Vagina (tissue), 2 donors: Measurements from ENCODE around the gene CIDEB. TPM values are rescaled to one million over a fixed set of nuclear protein-coding genes. Genes with fewer than 3 reads are reported as not detected.

Source experiments
- DNase-seq, 2 donors: peaks; one replicate each; pipeline ENCODE4 v3.0.0-alpha.2; 2017; ENCODE audit errors: extremely low spot score in 2 of 2
- H3K27ac ChIP-seq: fragments of 200-600 bp; sonication (generic); one replicate; pipeline ENCODE4 v1.5.1; 2019
- H3K27me3 ChIP-seq: fragments of 200-600 bp; sonication (generic); one replicate; pipeline ENCODE4 v1.5.1; 2019
- H3K36me3 ChIP-seq, 2 donors: fragments of 200-600 bp; sonication (generic); one replicate each; pipeline ENCODE4 v1.5.1; 2017 to 2019
- H3K4me1 ChIP-seq: fragments of 200-600 bp; sonication (generic); one replicate; pipeline ENCODE4 v1.5.1; 2019
- H3K4me3 ChIP-seq, 2 donors: fragments of 200-600 bp; sonication (generic); 1 replicate in 1 of 2; 2 replicates in 1 of 2; pipeline ENCODE4 v1.5.1; 2016 to 2019
- H3K9me3 ChIP-seq: fragments of 200-600 bp; sonication (generic); one replicate; pipeline ENCODE4 v1.5.1; 2019
- POLR2A ChIP-seq, 2 donors: fragments of 450-650 bp; IDR thresholded peaks; one replicate each; pipeline ENCODE4 v1.6.1; 2017; ENCODE audit warnings: antibody characterized with exemption in 2 of 2, mild to moderate bottlenecking in 2 of 2, moderate library complexity in 2 of 2
- POLR2AphosphoS5 ChIP-seq, 2 donors: sonication (generic); formaldehyde crosslinking; IDR thresholded peaks; one replicate each; pipeline ENCODE4 v1.9.0; 2017; ENCODE audit warnings: antibody characterized with exemption in 2 of 2, mild to moderate bottlenecking in 2 of 2, low read depth in 1 of 2; ENCODE audit not compliant: insufficient read depth in 1 of 2
- intact Hi-C: fragments of 100-400 bp; cut with DNase I; formaldehyde crosslinking; loops from one replicate; pipeline ENCODE4 v1.15.1; 2023
- total RNA-seq: library from RNA; depleted of rRNA; stranded (reverse); fragments of >200 nt; gene quantifications from one replicate; pipeline ENCODE4 v1.2.3, GENCODE V29; 2016
- TF ChIP-seq, protein P1 (sequence below), 3 experiments: fragments of 450-650 bp in 2 of 3; fragments of 200-600 bp in 1 of 3; sonication (generic) in 1 of 3; IDR thresholded peaks; one replicate each; pipeline ENCODE4 v1.5.1; 2017 to 2019; ENCODE audit warnings: antibody characterized with exemption in 3 of 3, mild to moderate bottlenecking in 2 of 3, moderate library complexity in 2 of 3

The CIDEB gene
- total RNA-seq, 1 donor from 2014 or later = 16.0 TPM

- intact Hi-C loops = no loop called here
- Histone ChIP-seq H3K27ac (no peak overlapping the region), H3K27me3 (no peaks in the 10 kb centered on the region), H3K4me1 (no peaks in the 10 kb centered on the region), H3K4me3 (no peak overlapping the region), H3K36me3 (no peaks in the 10 kb centered on the region), H3K9me3 (no peaks in the 10 kb centered on the region)
- DNase-seq = no peak
- TF ChIP-seq POLR2A (IDR thresholded peaks at IDR 0.05) (no peak), POLR2AphosphoS5 (IDR thresholded peaks at IDR 0.05; ENCODE audit: insufficient read depth in 1 of 2, low read depth in 1 of 2) (no peak)
- TF ChIP-seq, protein P1, sequence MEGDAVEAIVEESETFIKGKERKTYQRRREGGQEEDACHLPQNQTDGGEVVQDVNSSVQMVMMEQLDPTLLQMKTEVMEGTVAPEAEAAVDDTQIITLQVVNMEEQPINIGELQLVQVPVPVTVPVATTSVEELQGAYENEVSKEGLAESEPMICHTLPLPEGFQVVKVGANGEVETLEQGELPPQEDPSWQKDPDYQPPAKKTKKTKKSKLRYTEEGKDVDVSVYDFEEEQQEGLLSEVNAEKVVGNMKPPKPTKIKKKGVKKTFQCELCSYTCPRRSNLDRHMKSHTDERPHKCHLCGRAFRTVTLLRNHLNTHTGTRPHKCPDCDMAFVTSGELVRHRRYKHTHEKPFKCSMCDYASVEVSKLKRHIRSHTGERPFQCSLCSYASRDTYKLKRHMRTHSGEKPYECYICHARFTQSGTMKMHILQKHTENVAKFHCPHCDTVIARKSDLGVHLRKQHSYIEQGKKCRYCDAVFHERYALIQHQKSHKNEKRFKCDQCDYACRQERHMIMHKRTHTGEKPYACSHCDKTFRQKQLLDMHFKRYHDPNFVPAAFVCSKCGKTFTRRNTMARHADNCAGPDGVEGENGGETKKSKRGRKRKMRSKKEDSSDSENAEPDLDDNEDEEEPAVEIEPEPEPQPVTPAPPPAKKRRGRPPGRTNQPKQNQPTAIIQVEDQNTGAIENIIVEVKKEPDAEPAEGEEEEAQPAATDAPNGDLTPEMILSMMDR (IDR thresholded peaks at IDR 0.05) = no peak
Measured at GRCh38 chr14:24349742-24350141, 42.0 kb upstream of the CIDEB start.

DNA sequence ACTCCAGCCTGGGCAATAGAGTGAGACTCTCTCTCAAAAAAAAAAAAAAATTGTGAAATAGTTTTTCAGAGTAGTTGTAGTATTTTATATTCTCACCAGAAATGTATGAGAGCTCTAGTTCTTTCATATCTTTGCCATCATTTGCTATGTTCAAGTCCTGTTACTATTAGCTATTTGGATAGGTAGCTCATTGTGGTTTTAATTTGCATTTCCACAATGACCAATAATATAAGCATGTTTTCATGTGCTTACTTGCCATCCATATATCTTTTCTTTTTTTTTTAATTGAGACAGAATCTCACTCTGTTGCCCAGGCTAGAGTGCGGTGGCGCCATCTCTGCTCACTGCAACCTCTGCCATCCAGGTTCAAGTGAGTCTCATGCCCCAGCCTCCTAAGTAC lies 40.4 kb upstream of the CIDEB start:
- H3K36me3 ChIP-seq = no peaks in the 10 kb centered on the region
- H3K4me1 ChIP-seq = no peaks in the 10 kb centered on the region
- no peak overlapping the region for H3K27ac ChIP-seq
- no peaks in the 10 kb centered on the region for H3K9me3 ChIP-seq
- no peak for DNase-seq
- no peak overlapping the region for H3K4me3 ChIP-seq
- no peaks in the 10 kb centered on the region for H3K27me3 ChIP-seq
- TF ChIP-seq, protein P1 (IDR thresholded peaks at IDR 0.05) = no peak
- TF ChIP-seq POLR2A (IDR thresholded peaks at IDR 0.05) (no peak), POLR2AphosphoS5 (IDR thresholded peaks at IDR 0.05; ENCODE audit: insufficient read depth in 1 of 2, low read depth in 1 of 2) (no peak)
- intact Hi-C loops = no loop called here

DNA sequence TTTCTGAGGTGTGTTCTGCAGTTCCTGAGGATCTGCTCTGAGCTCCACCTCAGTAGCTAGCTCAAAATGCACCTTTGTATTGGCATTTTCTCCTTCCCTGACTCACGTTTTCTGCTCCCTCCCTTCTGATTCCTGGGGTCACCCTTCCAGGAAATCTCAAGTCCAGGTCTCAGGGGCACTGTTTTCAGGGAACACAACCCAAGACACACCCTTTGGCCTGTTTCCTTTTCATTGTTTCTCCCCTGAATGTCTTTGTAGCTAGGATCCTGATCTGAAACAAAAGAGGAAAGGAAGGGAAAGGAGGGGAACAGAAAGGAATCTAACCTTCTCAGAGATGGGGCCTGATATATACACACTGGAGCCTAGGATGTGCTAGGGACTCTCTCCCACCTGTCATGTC lies 39.4 kb upstream of the CIDEB start:
- Histone ChIP-seq H3K4me1 (no peaks in the 10 kb centered on the region), H3K36me3 (no peaks in the 10 kb centered on the region), H3K27me3 (no peaks in the 10 kb centered on the region), H3K27ac (no peak overlapping the region), H3K9me3 (no peaks in the 10 kb centered on the region), H3K4me3 (no peak overlapping the region)
- intact Hi-C loops = no loop called here
- DNase-seq = no peak
- TF ChIP-seq POLR2AphosphoS5 (IDR thresholded peaks at IDR 0.05; ENCODE audit: insufficient read depth in 1 of 2, low read depth in 1 of 2) = no peak
- TF ChIP-seq, protein P1 (IDR thresholded peaks at IDR 0.05) = no peak
- no peak for TF ChIP-seq POLR2A (IDR thresholded peaks at IDR 0.05)

- no peaks in the 10 kb centered on the region for H3K27me3 ChIP-seq
- no peak overlapping the region for H3K27ac ChIP-seq
- H3K9me3 ChIP-seq = no peaks in the 10 kb centered on the region
- TF ChIP-seq POLR2AphosphoS5 (IDR thresholded peaks at IDR 0.05; ENCODE audit: insufficient read depth in 1 of 2, low read depth in 1 of 2) (no peak), POLR2A (IDR thresholded peaks at IDR 0.05) (no peak)
- TF ChIP-seq, protein P1 (IDR thresholded peaks at IDR 0.05) = no peak
- no peak for DNase-seq
- intact Hi-C loops = no loop called here
- no peaks in the 10 kb centered on the region for H3K36me3 ChIP-seq
- H3K4me3 ChIP-seq = no peak overlapping the region
- H3K4me1 ChIP-seq = peaks cover 4% of the 10 kb centered on the region
Measured at GRCh38 chr14:24343795-24344660, 36.3 kb upstream of the CIDEB start.

- Histone ChIP-seq H3K36me3 (peaks cover 0 to 5% of the 10 kb centered on the region in 2 donors), H3K4me3 (no peak overlapping the region), H3K4me1 (peaks cover 15% of the 10 kb centered on the region), H3K27ac (no peak overlapping the region), H3K9me3 (no peaks in the 10 kb centered on the region), H3K27me3 (no peaks in the 10 kb centered on the region)
- intact Hi-C loops = no loop called here
- DNase-seq = no peak
- TF ChIP-seq POLR2AphosphoS5 (IDR thresholded peaks at IDR 0.05; ENCODE audit: insufficient read depth in 1 of 2, low read depth in 1 of 2) (no peak), POLR2A (IDR thresholded peaks at IDR 0.05) (no peak)
- TF ChIP-seq, protein P1 (IDR thresholded peaks at IDR 0.05) = no peak
Measured at GRCh38 chr14:24342889-24343288, 35.1 kb upstream of the CIDEB start.
